GM19324 (cell line): Measurements from ENCODE around the gene LRMDA.
"Not testable (repeated sequence)": the region's sequence is repeated elsewhere in the genome, so short reads cannot be mapped to it uniquely, and the experiment has no call there.

ENCODE experiments used
- ATAC-seq: cut with Tn5 transposase; IDR thresholded peaks from one replicate; pipeline ENCODE4 v1.9.1; 2021; ENCODE audit warnings: mild to moderate bottlenecking, moderate library complexity; ENCODE audit not compliant: unreplicated experiment, low FRiP score

Gene LRMDA

DNA sequence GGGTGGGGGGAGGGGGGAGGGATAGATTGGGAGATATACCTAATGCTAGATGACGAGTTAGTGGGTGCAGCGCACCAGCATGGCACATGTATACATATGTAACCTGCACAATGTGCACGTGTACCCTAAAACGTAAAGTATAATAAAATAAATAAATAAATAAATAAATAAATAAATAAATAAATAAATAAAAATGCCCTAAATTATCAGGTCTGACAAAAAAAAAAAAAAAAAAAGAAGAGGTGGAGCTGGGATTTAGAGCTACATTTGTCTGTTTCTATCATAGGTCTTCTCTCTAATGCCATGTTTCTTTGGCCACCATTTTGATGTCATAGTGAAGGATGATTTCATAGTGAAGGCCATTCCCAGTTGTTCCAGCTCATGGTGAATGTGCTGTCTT lies 1095.4 kb downstream of the LRMDA start:
- not testable (repeated sequence) for ATAC-seq

GRCh38 chr10:76540331-76540730 lies 1108.9 kb downstream of the LRMDA start:
- ATAC-seq, result no peak

DNA sequence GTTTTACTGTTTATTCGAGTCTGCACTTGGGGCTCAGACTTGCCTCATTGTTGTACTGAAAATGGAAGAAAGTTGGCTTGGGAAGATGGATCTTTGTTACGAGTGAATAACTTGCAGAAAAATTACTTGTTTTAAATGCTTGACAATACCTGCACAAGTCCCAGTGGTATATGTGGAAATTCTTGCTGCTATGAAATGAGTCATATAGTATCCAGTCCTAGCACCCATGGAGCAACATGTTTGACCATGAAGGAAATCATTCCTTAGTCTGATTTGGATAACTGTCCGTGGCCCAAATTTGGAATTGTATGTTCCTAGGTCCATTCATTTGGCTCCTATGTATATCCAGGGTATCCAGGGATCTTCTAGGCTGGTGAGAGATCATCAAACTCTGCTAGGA lies 1109.4 kb downstream of the LRMDA start:
- no peak for ATAC-seq

- ATAC-seq, result no peak
Measured at GRCh38 chr10:76541852-76542251, 1110.4 kb downstream of the LRMDA start.

GRCh38 chr10:76542307-76542930 lies 1111.0 kb downstream of the LRMDA start:
- ATAC-seq, result no peak

GRCh38 chr10:76543655-76544054 lies 1112.2 kb downstream of the LRMDA start:
- no peak for ATAC-seq

DNA sequence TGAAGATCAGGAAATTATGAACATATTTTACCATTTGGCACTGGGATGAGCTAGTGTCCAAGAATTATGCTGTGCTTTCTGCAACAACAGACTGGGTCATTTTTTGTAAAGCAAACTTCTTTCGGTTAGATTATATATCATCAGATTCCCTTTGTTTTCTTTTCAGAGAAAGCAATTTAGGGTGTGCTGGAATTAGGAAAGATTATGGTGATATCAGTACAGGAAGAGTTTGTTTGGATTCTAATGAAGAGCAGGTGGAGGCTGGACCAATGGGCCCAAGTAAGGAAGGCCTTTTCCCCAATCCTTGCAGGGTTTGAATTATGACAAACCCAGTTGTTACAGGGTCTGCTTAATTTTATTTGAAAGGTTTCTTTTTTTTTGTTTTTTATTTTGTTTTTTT lies 1113.4 kb downstream of the LRMDA start:
- ATAC-seq, result no peak

GRCh38 chr10:76546411-76546810 lies 1115.0 kb downstream of the LRMDA start:
- ATAC-seq, result no peak

- no peak for ATAC-seq
Measured at GRCh38 chr10:76547352-76547972, 1116.0 kb downstream of the LRMDA start.

GRCh38 chr10:76548716-76549115 lies 1117.3 kb downstream of the LRMDA start:
- ATAC-seq, result no peak

DNA sequence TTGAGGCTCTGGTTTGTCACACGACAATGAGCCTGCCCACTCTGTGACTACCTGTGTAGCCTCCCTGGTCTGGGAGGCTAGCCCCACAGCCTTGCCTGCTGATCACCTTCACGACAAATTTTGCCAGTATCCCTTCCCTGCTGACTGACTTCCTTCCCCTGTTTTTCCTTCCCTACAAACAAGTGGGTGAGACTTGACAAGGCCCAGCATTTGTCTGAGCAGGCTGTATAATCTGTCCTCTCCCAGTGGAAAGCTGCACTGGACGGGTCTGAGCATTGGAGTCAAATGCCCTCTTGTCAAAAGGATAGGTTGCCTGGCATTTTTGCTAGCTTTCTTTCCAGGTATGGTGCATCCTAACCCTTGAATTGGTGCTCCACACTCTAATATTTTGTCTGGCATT lies 1117.7 kb downstream of the LRMDA start:
- ATAC-seq, result no peak

GRCh38 chr10:76550806-76551205 lies 1119.4 kb downstream of the LRMDA start:
- ATAC-seq, result no peak

GRCh38 chr10:76552091-76552873 lies 1120.9 kb downstream of the LRMDA start:
- no peak for ATAC-seq

DNA sequence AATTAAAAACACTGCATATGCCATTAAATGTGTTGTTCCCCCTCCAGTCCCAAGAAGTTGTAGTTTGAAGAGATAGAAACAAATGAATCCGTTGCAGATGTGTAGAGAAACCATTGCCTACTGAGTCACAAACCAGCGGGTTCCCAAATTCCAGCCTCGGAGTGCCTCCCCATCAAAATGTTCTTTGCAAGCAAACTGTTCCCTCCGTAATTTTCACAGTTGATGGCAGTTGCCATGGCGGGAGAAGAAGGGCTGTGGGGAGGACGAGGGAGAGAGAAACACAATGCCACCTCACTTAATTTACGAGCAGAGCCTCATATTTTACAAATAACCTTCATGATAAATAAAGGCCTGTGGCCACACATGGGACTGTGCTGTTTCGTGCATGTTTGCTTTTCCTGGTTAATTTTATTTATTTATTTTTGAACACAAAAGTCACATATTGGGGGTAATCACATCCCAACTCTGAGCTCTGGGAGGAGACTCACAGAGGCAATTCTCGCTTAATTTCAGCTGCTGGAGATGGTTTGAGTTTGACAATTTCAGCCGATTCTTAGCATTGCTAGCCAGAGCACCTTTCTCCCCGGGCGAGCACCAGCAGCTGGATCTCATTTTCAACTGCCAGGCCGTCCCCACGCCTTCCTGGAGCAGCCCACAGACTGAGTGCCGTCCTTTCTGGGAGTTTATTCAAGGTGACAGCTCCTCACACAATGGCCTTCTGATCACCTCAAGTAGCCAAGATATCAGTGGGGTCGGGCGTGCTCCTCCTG lies 1122.0 kb downstream of the LRMDA start:
- ATAC-seq, result no peak

DNA sequence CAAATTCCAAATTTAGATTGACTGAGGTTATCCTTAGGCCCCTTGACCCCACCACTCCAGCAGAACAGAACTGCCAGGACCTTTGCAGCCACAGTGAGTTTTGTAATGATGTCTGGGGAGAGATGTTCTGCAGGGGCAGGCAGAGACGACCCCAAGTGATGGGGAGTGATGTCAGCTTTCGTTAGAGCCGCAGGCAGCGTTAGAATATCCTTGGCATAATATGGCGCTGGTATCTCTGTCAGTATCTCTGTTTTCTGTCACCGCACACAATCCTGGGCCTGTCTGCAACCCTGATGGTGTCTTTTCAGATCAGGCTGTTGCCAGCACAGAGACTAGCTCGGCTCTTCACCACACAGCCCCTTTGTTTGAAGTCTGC lies 1122.6 kb downstream of the LRMDA start:
- no peak for ATAC-seq

- ATAC-seq, result no peak
Measured at GRCh38 chr10:76554478-76554877, 1123.1 kb downstream of the LRMDA start.

DNA sequence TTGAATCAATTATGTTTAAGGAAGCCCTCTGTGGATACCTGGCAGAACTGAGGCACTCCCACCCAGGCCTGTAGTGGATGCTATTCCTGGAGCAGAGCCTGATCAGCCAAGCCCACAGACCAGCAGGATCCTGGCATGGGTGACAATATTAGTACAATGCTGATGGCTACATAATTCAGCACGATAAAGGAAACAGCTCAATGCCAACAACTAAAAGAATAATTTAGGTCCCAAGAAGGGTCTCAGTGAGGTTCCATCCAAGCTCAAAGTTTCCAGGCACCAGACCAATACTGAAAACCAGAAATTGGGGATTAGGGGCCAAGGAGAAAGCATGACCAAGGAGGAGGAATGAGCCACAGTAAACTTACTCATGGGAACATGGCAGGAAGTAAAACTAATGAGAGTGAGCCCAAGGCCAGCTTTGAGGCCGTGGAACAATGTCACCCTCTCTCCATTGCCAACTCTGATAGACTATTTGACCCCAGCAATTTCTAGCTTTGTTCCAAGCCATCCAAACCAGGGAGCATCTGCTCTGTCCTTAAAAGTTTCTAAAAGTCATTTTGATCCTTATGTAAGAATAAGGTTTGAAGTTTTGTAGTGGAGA lies 1123.7 kb downstream of the LRMDA start:
- ATAC-seq, result no peak

DNA sequence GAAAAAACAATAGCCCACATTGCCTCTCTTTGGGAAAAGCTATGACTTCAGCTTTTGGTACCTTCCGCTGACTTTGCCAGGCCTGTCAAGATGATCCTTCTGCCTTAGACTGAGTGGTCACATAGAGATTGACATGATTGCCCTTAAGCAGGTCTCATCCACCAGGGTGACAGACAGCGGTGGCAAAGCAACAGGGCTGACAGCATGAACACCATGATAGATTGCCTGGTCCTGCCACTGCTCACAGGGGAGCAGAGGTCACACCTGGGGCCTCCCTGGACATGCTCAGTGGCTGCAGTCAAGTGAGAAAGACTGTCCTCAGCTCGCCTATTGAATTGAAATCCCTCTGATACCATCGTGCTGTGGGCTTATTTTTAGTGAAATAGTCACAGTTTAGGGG lies 1125.9 kb downstream of the LRMDA start:
- ATAC-seq, result no peak

DNA sequence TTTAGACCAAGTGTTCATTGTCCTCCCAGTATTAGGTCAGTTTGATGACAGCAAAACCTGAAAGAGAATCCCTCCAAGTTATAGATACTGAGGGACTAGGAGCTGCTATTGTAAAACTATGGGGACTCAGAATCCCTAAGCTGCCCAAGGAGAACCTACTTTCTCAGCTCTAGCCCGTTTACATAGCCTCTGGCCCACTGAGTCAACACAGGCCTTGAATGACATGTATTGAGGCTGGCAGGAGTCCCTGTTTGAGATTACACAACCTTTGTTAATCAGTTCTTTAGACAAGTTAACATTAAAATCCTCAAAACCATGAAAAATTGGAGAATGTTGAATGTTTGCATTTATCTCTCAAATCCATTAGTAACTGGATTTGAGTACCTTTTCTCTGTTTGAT lies 1127.2 kb downstream of the LRMDA start:
- no peak for ATAC-seq

DNA sequence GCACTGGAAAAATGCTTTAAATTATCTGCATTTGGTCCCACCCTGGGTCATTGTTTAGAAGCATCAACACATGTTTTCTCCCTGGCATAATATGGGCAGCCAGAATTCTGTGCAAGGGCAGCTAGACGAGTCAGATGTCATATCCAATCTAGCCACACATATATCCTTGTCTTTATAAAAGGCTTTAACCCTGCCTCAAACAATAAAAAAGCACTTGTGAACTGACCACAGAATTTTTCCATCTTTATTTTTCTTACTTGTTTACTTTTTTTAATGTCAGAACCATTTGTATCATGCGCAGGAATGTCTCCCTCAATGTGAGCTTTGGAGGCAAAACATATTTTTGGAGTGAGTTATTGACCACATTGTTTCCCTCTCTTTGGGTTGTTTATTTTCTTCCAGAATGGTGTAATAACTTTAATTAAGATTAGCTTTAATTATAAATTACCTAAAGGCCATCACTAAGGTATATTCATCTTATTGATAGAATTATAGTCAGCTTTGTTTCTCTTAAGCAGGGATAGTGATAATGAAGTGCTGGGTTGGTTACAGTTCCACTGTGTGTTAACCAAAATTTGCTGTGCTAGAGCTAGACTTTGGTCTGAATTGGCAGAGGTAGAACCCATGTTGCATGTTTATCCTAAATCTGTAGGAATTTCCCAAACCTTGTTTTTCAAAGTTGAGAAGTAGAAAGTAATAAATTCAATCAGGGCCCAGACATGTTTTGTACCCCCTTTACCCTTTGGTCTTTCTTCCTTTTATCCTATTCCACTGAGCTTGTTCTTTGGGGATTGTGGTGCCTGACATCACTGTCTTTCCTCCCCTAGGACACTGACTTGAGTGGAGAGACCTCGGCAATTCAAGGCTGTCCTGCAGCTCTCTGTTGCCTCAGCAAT lies 1127.8 kb downstream of the LRMDA start:
- ATAC-seq, result no peak
